HS-5 (cell line): ENCODE measurements around the gene GLT1D1.

ENCODE experiments used
- DNase-seq: peaks from one replicate; pipeline ENCODE4 v3.0.0-alpha.2; 2012; ENCODE audit warnings: low read depth

GLT1D1 gene

DNA sequence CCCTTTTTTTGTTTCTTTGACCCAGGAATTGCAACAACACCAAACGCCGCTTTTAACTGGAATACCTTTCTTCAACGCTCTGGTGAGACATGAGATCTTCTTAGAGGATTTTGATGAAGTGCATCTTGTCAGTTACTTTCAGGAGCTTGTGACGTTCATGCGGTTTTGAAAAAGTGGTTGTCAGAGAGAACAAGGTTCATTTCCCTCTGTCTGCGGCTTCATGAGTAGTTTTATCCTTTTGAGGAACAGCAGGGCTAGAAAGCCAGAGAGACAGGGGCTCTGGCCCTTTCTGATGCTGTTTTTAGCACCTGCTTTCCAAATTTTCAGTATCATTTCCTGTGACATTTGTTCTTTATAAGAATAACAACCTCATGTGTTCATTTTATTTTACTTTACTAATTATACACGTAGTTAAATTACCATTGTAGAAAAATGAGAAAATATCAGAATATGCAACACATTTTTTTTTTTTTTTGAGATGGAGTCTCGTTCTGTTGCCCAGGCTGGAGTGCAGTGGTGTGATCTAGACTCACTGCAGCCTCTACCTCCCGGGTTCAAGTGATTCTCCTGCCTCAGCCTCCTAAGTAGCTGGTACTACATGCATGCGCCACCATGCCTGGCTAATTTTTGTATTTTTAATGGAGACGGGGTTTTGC is 61.8 kb downstream of the GLT1D1 start:
- DNase-seq: no peak

DNA sequence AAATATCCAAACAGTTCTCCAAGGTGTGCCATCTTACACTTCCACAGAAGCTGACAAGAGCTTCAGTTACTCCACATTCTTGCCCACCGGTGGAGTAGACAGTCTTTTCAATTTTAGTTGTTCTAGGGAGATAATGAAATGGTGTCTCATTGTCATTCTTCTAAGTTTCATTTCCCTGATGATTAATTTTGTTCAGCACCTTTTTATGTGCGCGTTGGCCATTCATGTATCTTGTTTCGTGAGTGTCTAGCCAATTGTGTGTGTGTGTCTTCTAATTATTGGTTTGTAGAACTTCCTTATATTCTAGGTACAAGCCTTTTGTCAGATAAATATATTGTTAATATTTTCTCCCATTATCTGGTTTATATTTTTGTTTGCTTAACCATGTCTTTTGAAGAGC is 63.1 kb downstream of the GLT1D1 start:
- DNase-seq: no peak

DNA sequence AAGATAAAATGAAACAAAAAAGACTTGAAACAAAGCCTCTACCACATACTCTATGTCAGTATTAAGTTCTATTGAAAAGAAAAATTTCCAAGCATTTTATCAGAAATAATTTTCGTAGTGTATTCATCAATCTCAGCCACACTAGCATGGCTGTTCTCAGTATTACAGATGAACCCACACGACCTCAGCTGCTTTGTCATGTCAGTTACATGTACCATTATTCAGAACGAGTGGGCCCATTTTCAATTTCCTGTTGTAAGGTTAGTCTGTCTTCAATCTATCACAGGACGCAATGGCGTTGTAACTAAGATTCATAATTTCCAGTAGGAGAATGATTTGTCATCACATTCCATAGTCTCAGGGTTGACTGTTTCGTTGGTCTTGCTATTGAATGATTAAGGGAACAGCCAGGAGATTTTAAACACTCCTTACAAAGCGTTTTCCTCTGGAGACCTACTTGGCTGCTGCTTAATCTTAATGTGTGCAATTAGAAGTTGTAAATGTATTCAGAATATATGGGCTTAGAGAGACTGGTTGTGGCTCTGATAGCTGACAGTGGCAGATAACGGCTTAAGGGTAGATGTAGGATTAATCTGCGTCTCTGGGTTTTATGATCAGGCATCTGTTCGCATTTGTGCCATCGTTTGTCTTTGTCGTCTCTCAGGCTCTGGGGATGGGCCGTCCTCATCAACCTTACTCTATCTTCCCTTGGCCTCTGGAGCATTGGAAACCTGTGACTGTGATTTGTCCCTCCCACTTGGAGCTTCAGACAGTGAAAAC is 65.4 kb downstream of the GLT1D1 start:
- no peak for DNase-seq

DNA sequence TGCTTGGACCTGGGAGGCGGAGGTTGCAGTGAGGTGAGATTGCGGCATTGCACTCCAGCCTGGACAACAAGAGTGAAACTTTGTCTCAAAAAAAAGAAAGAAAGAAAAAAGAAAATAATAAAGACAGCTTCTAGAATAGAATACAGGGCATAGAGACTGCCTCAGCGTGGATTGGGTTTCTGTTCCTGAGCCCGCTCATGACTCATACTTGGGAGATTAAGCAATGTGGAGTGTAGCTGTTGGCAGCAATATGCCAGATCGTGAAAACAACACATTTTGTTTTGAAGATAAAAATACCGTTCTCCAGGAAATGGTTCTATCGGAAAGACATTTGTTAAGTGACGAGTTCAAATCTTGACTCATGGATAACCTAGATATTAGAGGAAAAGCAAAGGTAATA is 67.2 kb downstream of the GLT1D1 start:
- DNase-seq: no peak

DNA sequence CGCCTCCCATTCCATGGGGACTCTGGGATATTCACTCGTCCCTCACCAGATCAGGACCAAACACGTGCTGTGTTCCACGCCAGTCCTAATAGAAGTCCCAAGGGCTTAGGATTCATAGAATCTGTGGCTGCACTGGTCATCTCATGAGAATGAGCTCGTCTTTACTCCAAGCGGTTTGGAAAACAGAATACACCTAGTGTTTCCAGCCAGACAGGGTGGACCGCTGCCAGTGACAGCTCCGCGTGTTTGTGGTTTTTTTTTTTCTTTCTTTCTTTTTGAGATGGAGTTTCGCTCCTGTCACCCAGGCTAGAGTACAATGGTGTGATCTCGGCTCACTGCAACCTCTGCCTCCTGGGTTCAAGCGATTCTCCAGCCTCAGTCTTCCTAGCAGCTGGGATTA is 75.1 kb downstream of the GLT1D1 start:
- DNase-seq: no peak

DNA sequence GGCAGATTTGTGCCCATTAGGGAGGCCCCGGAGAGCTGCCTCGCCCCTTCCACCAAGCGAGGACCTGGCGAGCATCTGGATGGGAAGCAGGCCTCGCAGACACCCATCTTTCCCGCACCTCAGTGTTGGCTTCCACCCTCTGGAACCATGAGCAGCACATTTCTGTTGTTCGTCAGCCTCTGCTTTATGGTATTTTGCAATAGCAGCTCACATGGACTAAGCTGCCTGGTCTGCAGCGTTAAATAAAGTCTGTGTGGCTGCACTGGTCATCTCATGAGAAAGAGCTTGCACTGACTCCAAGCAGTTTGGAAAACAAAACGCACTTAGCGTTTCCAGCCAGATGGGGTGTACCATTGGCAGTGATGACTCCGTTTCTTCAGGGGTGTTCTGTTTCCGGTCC is 75.8 kb downstream of the GLT1D1 start:
- no peak for DNase-seq

DNA sequence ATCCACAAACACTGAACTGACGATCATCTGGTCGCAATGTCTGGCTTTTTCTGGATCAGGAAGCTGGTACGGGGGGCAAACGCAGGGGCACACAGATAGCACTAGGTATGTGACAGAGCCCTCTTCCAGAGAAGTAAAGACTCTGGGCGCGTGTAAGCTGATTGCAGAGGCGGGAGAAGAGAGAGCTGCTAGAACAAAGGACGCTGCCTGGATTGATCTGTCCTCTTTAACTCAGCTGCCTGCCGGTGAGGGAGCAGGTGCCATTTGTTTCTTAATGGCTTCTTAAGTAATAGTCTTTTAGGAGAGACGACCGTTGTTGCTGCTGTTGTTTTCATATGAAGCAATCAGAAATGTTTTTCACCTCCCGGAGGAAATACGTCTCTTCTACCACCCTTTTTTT is 77.3 kb downstream of the GLT1D1 start:
- DNase-seq: no peak

DNA sequence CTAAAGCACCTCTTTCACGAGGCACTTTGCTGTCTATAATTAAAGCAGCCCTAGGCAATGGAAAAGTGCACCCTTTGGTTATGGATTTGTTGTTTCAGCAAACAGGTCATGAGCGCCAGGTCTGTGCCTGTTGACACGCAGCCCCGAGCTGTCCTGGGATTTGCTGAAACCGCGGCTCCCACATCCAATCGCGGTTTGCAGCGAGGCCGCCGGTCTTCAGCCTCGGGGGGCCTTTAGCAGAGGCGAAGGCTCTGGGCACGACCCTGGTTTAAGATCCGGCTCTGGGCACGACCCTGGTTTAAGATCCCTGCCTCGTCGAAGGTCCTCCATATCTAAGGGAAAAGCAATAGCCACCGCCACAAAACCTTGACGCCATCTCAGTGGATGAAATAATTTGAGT is 79.2 kb downstream of the GLT1D1 start:
- no peak for DNase-seq

DNA sequence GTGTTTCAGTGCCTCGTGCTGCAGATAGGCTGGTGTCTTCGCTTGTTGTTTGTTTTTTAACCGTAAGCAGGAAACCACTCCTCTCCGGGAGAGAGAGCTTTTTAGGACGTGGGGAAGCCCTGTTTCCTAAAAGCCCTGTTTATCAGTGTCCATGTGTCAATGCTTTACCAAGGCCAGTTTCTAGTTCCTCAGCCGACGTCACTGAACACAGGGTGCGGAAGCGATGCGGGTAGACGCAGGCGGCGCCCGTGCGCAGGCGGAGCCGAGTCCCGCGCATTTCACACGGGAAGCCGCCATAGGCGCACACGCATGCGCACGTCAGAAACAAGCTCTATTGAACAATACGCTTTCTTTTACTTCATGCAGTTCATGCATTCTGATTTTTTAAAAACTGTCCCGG is 79.8 kb downstream of the GLT1D1 start:
- DNase-seq: no peak

DNA sequence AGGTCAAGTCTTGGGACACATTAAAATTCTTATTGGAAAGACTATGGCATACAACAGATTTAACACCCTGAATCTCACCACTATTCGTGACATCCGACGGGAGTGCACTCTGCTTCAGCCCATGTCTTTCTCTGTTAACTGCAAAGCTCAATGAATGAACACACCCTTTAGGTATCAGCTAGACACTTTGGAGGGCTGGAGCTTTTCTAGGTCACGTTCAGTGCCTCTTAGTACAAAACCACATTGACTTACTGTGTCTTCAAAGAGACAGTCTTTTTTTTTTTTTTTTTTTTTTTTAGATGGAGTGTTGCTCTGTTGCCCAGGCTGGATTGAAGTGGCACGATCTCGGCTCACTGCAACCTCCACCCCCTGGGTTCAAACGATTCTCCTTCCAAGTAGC is 80.6 kb downstream of the GLT1D1 start:
- no peak for DNase-seq

DNA sequence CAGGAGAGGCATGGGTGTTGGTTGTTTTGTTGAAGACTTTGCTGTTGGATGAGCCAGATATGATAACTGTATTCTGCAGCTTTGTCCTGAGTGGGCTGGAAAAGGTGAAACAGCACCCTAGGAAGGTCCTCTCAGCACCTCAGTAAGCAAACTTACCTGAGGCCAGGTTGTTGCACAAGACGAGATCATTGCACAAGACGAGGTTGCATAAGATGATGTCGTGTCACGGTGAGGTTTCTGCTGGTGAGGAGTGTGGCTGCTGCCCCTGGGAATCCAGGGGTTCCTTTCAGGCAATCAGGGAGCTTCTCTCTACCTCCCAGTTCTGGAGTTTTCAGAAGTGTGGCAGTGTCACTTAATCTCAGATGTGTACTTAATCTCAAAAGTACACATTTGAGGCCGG is 85.6 kb downstream of the GLT1D1 start:
- DNase-seq: no peak

DNA sequence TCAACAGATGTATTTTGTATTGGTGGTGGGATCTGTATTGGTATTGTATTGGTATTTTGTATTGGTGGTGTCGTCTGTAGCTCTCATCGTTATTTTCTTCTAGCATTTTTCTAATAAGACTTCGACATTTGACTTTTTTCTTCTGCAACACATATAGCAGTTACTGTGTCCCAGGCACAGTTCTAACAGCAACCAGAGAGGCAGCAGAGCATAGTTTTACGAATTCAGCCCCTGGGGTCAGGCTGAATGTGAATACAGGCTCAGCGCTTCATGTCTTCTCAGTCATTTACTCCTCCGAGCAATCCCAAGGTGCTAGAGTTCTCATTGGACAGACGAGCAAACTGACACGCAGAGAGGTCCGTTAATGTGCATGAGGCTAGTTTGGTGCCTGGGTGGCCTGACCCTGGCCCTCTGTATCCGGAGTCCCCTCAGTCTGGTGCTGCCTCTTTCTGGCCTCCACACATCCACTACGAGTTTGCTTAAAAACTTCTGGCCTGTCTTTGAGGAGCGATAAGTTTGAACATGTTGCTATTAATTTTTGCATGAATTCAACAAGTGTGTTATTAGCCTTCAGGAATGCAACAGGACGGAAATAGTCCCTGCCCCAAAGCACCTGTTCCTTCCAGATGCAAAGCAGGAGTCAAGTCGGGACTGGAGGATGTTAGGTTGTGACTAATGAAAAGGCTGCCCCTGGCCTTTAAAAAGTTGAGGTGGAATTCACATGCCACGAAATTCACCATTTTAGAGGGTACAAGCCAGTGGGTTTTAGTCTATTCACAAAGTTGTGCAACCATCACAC is 87.0 kb downstream of the GLT1D1 start:
- DNase-seq: no peak

DNA sequence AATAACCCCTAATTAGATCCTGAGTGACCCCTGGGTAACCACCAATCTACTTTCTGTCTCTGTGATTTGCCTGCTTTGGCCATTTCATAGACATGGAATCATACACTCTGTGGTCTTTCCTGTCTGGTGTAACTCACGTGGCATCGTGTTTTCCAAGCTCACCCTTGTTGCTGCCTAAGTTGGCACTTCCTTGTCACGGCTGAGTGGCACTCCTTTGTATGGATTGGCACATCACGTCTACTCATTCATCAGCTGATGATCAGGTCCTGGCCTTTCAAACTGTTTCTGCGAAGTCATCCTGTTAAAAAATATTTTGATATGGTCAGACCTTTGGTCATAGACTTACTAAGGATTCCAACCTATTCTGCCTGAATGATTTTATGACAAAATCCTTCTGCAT is 87.7 kb downstream of the GLT1D1 start:
- DNase-seq: no peak

DNA sequence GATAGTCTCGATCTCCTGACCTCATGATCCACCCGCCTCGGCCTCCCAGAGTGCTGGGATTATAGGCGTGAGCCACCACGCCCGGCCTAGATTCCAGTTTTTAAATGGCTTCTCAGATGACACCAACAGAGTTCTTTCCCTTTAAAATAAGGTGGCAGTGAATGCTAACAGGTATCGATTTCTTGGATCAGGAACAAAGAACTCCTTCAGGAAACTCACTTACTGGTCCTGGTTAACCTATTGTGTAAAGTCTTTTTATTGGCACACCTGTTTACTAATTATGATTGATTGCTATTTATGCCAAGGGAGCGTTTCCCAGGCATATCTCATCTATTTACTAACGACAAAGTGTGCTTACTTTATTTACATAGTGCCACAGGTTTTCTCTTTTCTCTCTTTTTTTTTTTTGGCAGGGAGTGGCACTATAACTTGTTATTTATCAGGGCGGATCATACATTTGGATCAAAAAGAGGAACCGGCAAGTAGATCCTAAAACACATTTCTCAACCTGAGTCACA is 89.7 kb downstream of the GLT1D1 start:
- no peak for DNase-seq

DNA sequence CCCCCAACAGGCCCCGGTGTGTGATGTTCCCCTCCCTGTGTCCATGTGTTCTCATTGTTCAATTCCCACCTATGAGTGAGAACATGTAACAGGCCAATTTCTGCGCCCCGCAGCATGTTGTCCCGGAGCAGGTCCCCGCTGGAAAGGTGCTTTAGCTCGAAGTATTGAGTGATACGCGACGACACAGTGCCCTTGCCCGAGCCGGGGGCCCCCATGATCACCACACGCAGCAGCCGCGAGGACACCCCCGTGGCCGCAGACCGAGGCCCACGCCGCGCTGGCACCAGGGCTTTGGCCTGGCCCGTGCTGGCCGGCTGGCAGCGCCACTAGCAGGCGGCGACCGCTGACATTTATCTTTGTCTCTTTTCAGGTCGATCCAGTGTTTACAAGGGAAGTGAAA is 91.7 kb downstream of the GLT1D1 start:
- DNase-seq: no peak

DNA sequence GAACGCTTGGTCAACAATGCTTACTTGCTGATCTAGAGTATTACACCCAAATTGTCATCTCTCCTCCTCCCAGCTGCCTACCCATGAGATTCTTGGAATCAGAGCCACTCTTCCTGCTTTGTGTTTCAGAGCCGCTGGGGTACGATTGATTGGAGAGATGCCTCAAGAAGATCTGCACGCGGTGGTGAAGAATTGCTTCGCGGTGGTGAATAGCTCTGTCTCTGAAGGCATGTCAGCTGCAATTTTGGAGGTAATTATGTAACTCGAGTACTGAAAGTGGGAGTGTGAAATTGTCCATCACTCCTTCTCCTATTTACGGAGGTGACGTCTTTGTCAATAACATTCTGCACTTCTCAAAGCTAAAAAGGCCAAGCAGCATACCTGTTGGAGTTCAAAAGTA is 93.9 kb downstream of the GLT1D1 start:
- DNase-seq: no peak

DNA sequence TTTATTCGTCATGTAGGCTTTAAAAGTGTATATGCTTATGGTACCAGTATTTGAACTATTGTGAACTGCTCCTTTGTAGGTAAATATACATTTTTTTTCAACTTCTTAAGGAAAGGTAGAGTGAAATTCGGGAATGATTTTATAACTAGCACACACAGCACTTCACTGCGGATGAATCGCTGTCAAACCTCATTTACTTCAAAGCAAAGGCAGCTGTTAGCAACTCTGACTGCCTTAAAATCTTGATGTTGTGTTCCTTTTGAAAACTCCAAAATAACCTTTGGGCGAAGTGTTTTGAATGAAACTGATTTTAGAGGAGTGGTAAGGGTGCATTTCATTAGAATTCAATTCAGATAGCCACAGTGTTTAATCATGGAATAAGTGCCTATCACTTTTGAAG is 95.8 kb downstream of the GLT1D1 start:
- DNase-seq: no peak

DNA sequence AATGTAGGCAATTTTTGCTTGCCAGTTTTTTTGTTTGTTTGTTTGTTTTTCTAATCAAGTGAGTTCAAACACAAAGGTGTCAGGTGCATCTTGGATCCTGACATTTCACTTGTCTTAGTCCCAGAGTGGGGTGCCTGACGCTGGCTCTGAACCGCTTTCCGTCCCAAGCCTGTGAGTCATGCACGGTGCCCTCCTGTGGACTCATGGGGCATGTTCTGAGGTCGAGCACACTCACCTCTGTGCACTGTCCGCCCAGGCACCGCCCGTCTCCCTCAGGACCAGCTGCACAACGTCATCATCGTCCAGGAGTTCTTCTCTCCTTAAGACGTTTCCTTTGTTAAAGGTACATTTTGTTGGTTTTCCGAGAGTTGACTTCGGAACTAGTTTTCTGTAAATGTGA is 98.2 kb downstream of the GLT1D1 start:
- no peak for DNase-seq

DNA sequence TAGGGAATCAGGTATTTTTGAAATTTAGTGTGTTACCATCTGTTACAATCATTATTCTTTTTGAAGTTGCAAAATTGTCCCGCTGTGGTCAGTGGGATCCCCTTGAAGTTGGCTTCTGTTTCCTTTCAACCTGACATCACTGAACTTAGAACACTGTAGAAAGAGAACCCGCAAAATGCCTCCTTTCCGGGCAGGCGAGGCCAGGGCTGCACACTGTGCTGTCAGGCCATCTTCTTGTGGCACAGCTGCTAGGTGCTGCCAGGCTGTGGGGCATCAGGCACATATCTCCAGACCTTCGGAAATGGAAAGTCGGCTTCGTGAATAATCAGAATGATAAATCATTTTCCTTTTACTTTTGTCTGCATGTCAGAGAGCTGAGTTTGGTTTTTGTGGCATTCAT is 103.5 kb downstream of the GLT1D1 start:
- no peak for DNase-seq

DNA sequence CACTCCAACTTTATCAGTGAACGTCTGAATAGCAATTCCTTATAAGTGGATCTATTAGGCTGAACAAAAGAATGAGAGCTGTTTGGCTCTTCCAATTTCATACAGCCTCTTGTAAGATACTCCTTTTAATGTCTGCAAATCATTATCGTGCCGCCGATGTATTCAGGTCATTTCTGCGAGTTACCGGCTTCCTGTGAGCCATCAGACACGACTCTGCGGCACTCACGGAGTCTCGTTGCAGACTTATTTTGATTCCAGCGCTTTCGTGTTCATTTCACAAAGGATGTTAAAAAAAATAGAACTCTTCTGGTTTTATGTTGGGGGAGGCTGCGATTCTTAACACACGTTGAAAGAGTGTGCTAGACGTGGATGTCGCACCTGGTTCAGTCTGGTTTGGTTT is 106.6 kb downstream of the GLT1D1 start:
- no peak for DNase-seq

DNA sequence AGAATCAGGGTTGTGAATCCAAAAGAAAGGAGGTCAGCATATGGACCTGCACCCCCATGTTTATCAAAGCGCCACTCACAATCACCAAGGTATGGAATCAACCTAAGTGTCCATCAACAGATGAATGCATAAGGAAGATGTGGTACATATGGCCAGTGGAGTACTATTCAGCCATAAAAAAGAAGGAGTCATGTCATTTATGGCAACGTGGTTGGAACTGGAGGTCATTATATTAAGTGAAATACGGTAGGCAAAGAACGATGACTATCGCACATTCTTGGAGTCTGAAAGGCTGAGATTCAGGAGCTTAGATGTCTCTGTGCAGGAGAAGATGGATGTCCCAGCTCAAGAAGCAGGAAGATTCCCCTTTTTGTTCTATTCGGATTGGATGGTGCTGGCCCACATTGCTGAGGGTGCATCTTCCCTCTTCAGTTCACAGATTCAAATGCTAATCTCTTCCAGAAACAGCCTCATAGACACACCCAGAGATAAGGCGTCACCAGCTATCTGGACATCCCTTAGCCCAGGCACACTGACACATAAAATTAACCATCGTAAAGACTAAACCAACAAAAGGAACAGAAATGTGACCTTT is 108.1 kb downstream of the GLT1D1 start:
- DNase-seq: no peak

DNA sequence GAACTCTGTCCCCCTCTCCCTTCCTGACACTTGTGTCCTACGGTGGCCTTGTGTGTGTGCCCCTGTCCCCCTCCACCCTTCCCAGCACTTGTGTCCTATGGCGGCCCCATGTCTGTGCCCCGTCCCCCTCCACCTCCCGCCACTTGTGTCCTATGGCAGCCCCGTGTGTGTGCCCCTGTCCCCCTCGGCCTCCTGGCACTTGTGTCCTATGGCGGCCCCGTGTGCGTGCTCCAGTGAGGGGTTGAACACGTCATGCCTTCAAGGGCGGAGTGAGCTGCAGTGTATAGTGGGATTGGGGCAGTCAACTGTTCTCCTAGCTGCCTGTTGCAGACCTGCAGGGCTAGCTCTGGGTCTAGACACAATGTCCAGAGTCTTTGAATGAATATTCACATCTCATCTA is 108.7 kb downstream of the GLT1D1 start:
- no peak for DNase-seq
